ENCODE results near the gene EIF4E1B. TPM values are rescaled to one million over a fixed set of nuclear protein-coding genes. Genes with fewer than 3 reads are reported as not detected.
A peak's percentile ranks its signal among the peaks of the same experiment; 100 is the strongest.

EIF4E1B gene
- total RNA-seq, 5 donors from 2014 or later (not counting 1 experiment from before 2014, with no cell fraction given) = not detected

DNA sequence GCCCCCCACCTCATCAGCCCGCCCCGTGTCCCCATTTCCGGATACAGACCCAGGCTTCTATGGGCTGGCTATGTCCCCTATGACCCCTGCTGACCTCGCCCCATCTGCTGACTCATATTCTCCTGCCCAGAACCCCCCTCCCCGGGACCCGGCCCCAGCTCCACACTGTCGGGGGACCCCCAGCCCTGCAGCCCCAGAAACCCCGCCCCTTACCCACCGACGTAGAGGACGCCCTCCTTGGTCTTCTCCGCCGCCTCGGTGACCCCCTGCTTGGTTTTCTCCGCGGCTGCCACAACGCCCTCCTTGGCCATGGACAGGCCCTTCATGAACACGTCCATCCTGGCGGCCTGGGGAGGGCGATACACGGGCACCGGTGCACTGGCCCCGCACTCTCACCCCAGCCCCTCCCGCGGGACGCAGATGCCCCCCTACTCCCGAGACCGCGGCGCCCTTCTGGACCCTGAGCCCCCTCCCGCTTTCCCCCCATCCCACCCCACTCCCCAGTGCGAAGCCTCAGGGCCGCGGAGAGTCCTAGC is 1.1 kb upstream of the EIF4E1B start:
- peaks cover 2 to 17% of the 10 kb centered on the region in 2 experiments for H3K4me1 ChIP-seq (ENCODE audit: control insufficient read depth in 1 of 2, extremely low read depth in 1 of 2, insufficient read depth in 2 of 2, low read length in 2 of 2)
- H3K4me3 ChIP-seq (ENCODE audit: control insufficient read depth in 1 of 2, extremely low read depth in 1 of 2, low read length in 1 of 2) = peak overlapping the region in 1 of 2 donors; percentile 38
- no peaks in the 10 kb centered on the region for H3K9me3 ChIP-seq
- H3K36me3 Mint-ChIP-seq = no peaks in the 10 kb centered on the region
- CTCF ChIA-PET = interaction anchor here in 1 of 2 donors (0.6 kb wide), 1 partner anchor 10 kb away, joined by 4 read pairs; no protein-coding TSS in a partner anchor
- H3K27ac ChIP-seq (ENCODE audit: low read length) = no peak overlapping the region
- no peak overlapping the region for H3K27ac Mint-ChIP-seq
- peak overlapping the region in 2 of 3 donors; percentile 47 to 58 for H3K4me3 Mint-ChIP-seq
- peaks cover 6 to 28% (median 13%) of the 10 kb centered on the region in 3 donors for H3K4me1 Mint-ChIP-seq
- POLR2A ChIA-PET = no interaction called here
- no peaks in the 10 kb centered on the region for H3K36me3 ChIP-seq (ENCODE audit: control insufficient read depth in 2 of 2, extremely low read depth in 1 of 2, insufficient read depth in 1 of 2, low read length in 1 of 2)
- DNase-seq = no peak
- WGBS (ENCODE audit: insufficient coverage) = 15% methylated on average over 32 of the region's 34 CpGs
- H3K27me3 Mint-ChIP-seq = peaks cover 50 to 74% of the 10 kb centered on the region in 2 donors
- H3K27me3 ChIP-seq (replicated peaks in 1 of 2; ENCODE audit: control insufficient read depth in 2 of 2, extremely low read depth in 1 of 2, insufficient read depth in 2 of 2, low read length in 1 of 2) = peaks cover 27 to 85% of the 10 kb centered on the region in 2 experiments
- no peak for ATAC-seq (replicated peaks in 1 of 4)
- no peaks in the 10 kb centered on the region for H3K9me3 Mint-ChIP-seq

DNA sequence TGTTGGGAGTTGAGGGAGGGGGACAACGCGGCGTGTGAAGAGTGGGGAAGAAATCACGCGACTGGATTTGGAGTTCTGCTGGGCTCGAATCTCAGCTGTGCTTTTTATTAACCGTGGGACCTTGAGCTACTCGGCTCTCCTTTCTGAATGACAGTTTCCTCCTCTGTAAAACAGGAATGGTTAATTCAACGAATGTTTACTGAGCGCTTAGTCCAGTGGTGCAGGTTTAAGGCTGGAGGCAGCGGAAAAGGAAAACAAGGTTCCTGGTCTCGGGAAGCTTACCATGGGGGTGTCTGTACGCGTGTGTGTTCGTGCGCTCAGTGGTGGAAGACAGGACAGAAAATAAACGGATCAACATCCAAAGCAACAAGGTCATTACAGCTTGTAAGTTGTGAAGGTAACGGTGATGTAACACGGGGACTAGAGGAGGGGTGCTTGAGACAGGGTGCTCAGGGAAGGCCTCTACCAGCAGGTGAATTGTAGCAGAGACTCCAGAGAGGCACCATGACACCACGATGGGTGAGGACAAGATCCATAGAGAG is 277 bp downstream of the EIF4E1B start:
- Histone ChIP-seq H3K36me3 (ENCODE audit: control insufficient read depth in 2 of 2, extremely low read depth in 1 of 2, insufficient read depth in 1 of 2, low read length in 1 of 2) (no peaks in the 10 kb centered on the region), H3K27ac (ENCODE audit: low read length) (no peak overlapping the region), H3K27me3 (replicated peaks in 1 of 2; ENCODE audit: control insufficient read depth in 2 of 2, extremely low read depth in 1 of 2, insufficient read depth in 2 of 2, low read length in 1 of 2) (peaks cover 20 to 90% of the 10 kb centered on the region in 2 experiments), H3K4me3 (ENCODE audit: control insufficient read depth in 1 of 2, extremely low read depth in 1 of 2, low read length in 1 of 2) (peak overlapping the region in 1 of 2 donors; percentile 62), H3K4me1 (ENCODE audit: control insufficient read depth in 1 of 2, extremely low read depth in 1 of 2, insufficient read depth in 2 of 2, low read length in 2 of 2) (peaks cover 2 to 17% of the 10 kb centered on the region in 2 experiments), H3K9me3 (no peaks in the 10 kb centered on the region)
- no peaks in the 10 kb centered on the region for H3K36me3 Mint-ChIP-seq
- H3K27ac Mint-ChIP-seq = no peak overlapping the region
- H3K4me3 Mint-ChIP-seq = peak overlapping the region; percentile 4 to 57 (median 25)
- ChIA-PET POLR2A (no interaction called here), CTCF (interaction anchor here in 1 of 2 donors (0.6 to 1.5 kb wide), 2 partner anchors 30 to 510 kb away, joined by 3 to 5 read pairs; no protein-coding TSS in a partner anchor)
- no peak for DNase-seq
- WGBS (ENCODE audit: insufficient coverage) = 23% methylated on average over 16 of the region's 20 CpGs
- H3K27me3 Mint-ChIP-seq = peaks cover 54 to 85% of the 10 kb centered on the region in 2 donors
- peak in 1 of 4 experiments; percentile 8 for ATAC-seq (replicated peaks in 1 of 4)
- no peaks in the 10 kb centered on the region for H3K9me3 Mint-ChIP-seq
- peaks cover 6 to 28% (median 13%) of the 10 kb centered on the region in 3 donors for H3K4me1 Mint-ChIP-seq

GRCh38 chr5:176631383-176632200 is 1.1 kb downstream of the EIF4E1B start:
- Histone ChIP-seq H3K27ac (ENCODE audit: low read length) (no peak overlapping the region), H3K4me1 (ENCODE audit: control insufficient read depth in 1 of 2, extremely low read depth in 1 of 2, insufficient read depth in 2 of 2, low read length in 2 of 2) (peaks cover 2 to 17% of the 10 kb centered on the region in 2 experiments), H3K9me3 (no peaks in the 10 kb centered on the region), H3K36me3 (ENCODE audit: control insufficient read depth in 2 of 2, extremely low read depth in 1 of 2, insufficient read depth in 1 of 2, low read length in 1 of 2) (no peaks in the 10 kb centered on the region), H3K4me3 (ENCODE audit: control insufficient read depth in 1 of 2, extremely low read depth in 1 of 2, low read length in 1 of 2) (no peak overlapping the region), H3K27me3 (replicated peaks in 1 of 2; ENCODE audit: control insufficient read depth in 2 of 2, extremely low read depth in 1 of 2, insufficient read depth in 2 of 2, low read length in 1 of 2) (peaks cover 20 to 89% of the 10 kb centered on the region in 2 experiments)
- H3K36me3 Mint-ChIP-seq = no peaks in the 10 kb centered on the region
- no peak overlapping the region for H3K27ac Mint-ChIP-seq
- no peaks in the 10 kb centered on the region for H3K9me3 Mint-ChIP-seq
- DNase-seq (no peak), ATAC-seq (replicated peaks in 1 of 4) (no peak)
- CTCF ChIA-PET = interaction anchor here (0.5 to 1.5 kb wide), 2 partner anchors 29 to 373 kb away, joined by 5 read pairs; no protein-coding TSS in a partner anchor
- POLR2A ChIA-PET = interaction anchor here (0.7 kb wide), 2 partner anchors 260 to 443 kb away, joined by 4 read pairs; no protein-coding TSS in a partner anchor
- 69% methylated on average over 3 of the region's 7 CpGs for WGBS (ENCODE audit: insufficient coverage)
- peaks cover 6 to 28% (median 13%) of the 10 kb centered on the region in 3 donors for H3K4me1 Mint-ChIP-seq
- peaks cover 56 to 87% of the 10 kb centered on the region in 2 donors for H3K27me3 Mint-ChIP-seq
- peak overlapping the region in 1 of 3 donors; percentile 57 for H3K4me3 Mint-ChIP-seq

DNA sequence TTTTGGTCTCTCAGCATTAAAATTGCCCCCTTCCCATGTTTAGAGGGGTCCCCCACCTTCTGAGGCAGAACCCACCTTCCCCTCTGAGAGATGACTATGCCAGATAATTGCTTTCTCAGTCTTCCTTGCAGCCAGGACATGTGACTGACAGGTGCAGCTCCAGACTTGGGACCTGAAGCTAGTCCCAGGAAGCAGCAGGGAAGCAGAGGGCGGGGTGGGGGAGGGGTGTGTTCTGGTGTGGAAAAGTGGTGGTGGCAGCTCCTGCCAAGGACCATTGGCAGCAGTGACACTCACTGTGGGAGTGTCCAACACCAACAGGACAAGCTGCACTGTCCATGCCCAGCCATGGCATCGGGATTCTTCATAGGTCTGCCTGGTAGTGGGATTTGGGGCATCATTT is 2.3 kb downstream of the EIF4E1B start:
- WGBS (ENCODE audit: insufficient coverage) = 89% methylated on average over 2 of the region's 2 CpGs
- no peak for ATAC-seq (replicated peaks in 1 of 4)
- Mint-ChIP-seq H3K27me3 (peaks cover 55 to 80% of the 10 kb centered on the region in 2 donors), H3K27ac (no peak overlapping the region), H3K36me3 (no peaks in the 10 kb centered on the region), H3K9me3 (no peaks in the 10 kb centered on the region), H3K4me1 (peaks cover 6 to 27% (median 13%) of the 10 kb centered on the region in 3 donors), H3K4me3 (no peak overlapping the region)
- Histone ChIP-seq H3K27me3 (replicated peaks in 1 of 2; ENCODE audit: control insufficient read depth in 2 of 2, extremely low read depth in 1 of 2, insufficient read depth in 2 of 2, low read length in 1 of 2) (peaks cover 11 to 87% of the 10 kb centered on the region in 2 experiments), H3K9me3 (no peaks in the 10 kb centered on the region), H3K27ac (ENCODE audit: low read length) (no peak overlapping the region), H3K4me3 (ENCODE audit: control insufficient read depth in 1 of 2, extremely low read depth in 1 of 2, low read length in 1 of 2) (no peak overlapping the region), H3K36me3 (ENCODE audit: control insufficient read depth in 2 of 2, extremely low read depth in 1 of 2, insufficient read depth in 1 of 2, low read length in 1 of 2) (no peaks in the 10 kb centered on the region), H3K4me1 (ENCODE audit: control insufficient read depth in 1 of 2, extremely low read depth in 1 of 2, insufficient read depth in 2 of 2, low read length in 2 of 2) (peaks cover 2 to 17% of the 10 kb centered on the region in 2 experiments)
- ChIA-PET POLR2A (no interaction called here), CTCF (no interaction called here)
- no peak for DNase-seq

DNA sequence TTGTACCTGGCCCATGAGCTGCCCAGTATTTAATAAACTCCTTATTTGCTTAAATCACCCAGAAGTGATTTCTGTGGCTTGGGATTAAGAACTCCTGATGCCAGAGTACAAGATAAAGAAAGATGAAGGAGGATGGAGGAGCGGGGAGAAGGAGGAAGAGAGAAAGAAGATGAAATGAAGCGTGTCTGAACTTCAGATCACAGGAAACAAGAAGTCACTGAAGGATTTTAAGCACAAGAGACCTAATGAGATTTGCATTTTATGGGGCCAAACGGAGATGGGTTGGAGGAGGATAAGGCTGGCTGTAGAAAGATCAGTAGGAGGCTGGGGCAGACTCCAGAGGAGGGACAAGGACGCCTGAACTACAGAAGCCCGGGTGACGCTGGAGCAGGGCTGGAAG is 3.1 kb downstream of the EIF4E1B start:
- Mint-ChIP-seq H3K4me1 (peaks cover 6 to 21% (median 13%) of the 10 kb centered on the region in 3 donors), H3K4me3 (no peak overlapping the region), H3K36me3 (no peaks in the 10 kb centered on the region), H3K27ac (no peak overlapping the region), H3K27me3 (peaks cover 52 to 71% of the 10 kb centered on the region in 2 donors), H3K9me3 (no peaks in the 10 kb centered on the region)
- Histone ChIP-seq H3K9me3 (no peaks in the 10 kb centered on the region), H3K4me3 (ENCODE audit: control insufficient read depth in 1 of 2, extremely low read depth in 1 of 2, low read length in 1 of 2) (no peak overlapping the region), H3K27ac (ENCODE audit: low read length) (no peak overlapping the region), H3K36me3 (ENCODE audit: control insufficient read depth in 2 of 2, extremely low read depth in 1 of 2, insufficient read depth in 1 of 2, low read length in 1 of 2) (no peaks in the 10 kb centered on the region), H3K27me3 (replicated peaks in 1 of 2; ENCODE audit: control insufficient read depth in 2 of 2, extremely low read depth in 1 of 2, insufficient read depth in 2 of 2, low read length in 1 of 2) (peaks cover 10 to 79% of the 10 kb centered on the region in 2 experiments), H3K4me1 (ENCODE audit: control insufficient read depth in 1 of 2, extremely low read depth in 1 of 2, insufficient read depth in 2 of 2, low read length in 2 of 2) (peaks cover 2 to 17% of the 10 kb centered on the region in 2 experiments)
- ChIA-PET POLR2A (no interaction called here), CTCF (no interaction called here)
- ATAC-seq (replicated peaks in 1 of 4) (no peak), DNase-seq (no peak)
- 12% methylated on average over 6 of the region's 6 CpGs for WGBS (ENCODE audit: insufficient coverage)

GRCh38 chr5:176636426-176636825 is 6.0 kb downstream of the EIF4E1B start:
- Histone ChIP-seq H3K27me3 (replicated peaks in 1 of 2; ENCODE audit: control insufficient read depth in 2 of 2, extremely low read depth in 1 of 2, insufficient read depth in 2 of 2, low read length in 1 of 2) (peaks cover 0 to 52% of the 10 kb centered on the region in 2 experiments), H3K27ac (ENCODE audit: low read length) (no peak overlapping the region), H3K4me1 (ENCODE audit: control insufficient read depth in 1 of 2, extremely low read depth in 1 of 2, insufficient read depth in 2 of 2, low read length in 2 of 2) (no peaks in the 10 kb centered on the region), H3K9me3 (no peaks in the 10 kb centered on the region), H3K4me3 (ENCODE audit: control insufficient read depth in 1 of 2, extremely low read depth in 1 of 2, low read length in 1 of 2) (no peak overlapping the region), H3K36me3 (ENCODE audit: control insufficient read depth in 2 of 2, extremely low read depth in 1 of 2, insufficient read depth in 1 of 2, low read length in 1 of 2) (no peaks in the 10 kb centered on the region)
- no peak overlapping the region for H3K27ac Mint-ChIP-seq
- DNase-seq (no peak), ATAC-seq (replicated peaks in 1 of 4) (no peak)
- H3K36me3 Mint-ChIP-seq = no peaks in the 10 kb centered on the region
- H3K27me3 Mint-ChIP-seq = peaks cover 41 to 49% of the 10 kb centered on the region in 2 donors
- ChIA-PET POLR2A (no interaction called here), CTCF (no interaction called here)
- WGBS (ENCODE audit: insufficient coverage) = 69% methylated on average over 5 of the region's 9 CpGs
- H3K4me3 Mint-ChIP-seq = no peak overlapping the region
- H3K9me3 Mint-ChIP-seq = no peaks in the 10 kb centered on the region
- H3K4me1 Mint-ChIP-seq = peaks cover 0 to 7% (median 3%) of the 10 kb centered on the region in 3 donors

All from T-cell (primary cell).